ENCODE data around the gene EEF1G. TPM values are rescaled to one million over a fixed set of nuclear protein-coding genes. Genes with fewer than 3 reads are reported as not detected.

The EEF1G gene
- total RNA-seq, 1 experiment from 2014 or later: 1,119 TPM

DNA sequence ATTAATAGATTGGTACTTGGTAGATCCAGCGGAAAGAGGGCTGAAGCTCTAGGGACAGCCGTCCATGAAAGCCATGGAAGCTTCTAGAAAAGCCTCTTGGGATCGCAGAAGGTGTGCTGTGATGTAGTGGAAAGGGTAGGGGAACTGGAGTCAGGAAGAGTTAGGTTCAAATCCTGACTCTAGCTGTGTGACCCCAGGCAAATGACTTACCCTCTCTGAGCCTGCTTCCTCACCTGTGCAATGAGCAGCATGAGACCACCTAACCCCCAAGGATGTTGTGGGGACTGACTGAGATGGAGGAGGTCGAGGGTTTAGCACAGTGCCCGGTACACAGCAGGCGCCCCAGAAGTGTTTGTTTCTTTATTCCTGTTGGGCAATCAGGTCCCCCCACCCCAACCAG lies 36.7 kb upstream of the EEF1G start:
- Histone ChIP-seq H3K27ac (ENCODE audit: low read length) (0 out of 2 replicates have a peak overlapping the region, but pooled peaks have one; percentile 23), H3K4me1 (ENCODE audit: control insufficient read depth, insufficient read depth, low read length) (peaks cover 21% of the 10 kb centered on the region), H3K36me3 (ENCODE audit: control insufficient read depth, insufficient read depth, low read length) (no peaks in the 10 kb centered on the region; the same call in none of the 2 replicates), H3K9me3 (ENCODE audit: control insufficient read depth, insufficient read depth, low read depth, low read length) (no peaks in the 10 kb centered on the region), H3K4me3 (ENCODE audit: low read depth in 2 of 2, low read length in 2 of 2) (no peak overlapping the region), H3K27me3 (ENCODE audit: control insufficient read depth, insufficient read depth, low read length) (no peaks in the 10 kb centered on the region)
- DNase-seq (ENCODE audit: low read depth, low spot score): no peak
- POLR2A ChIA-PET: interaction anchor here (1.3 kb wide), 1 partner anchor 55 kb away, joined by 3 read pairs; the partner anchor contains the start of genes C11orf98 and CSKMT
- in situ Hi-C loops (cut with HindIII; ENCODE audit: low pct_unique_long_range_greater_than_20kb, low sequenced_read_pairs) (no loop called here), intact Hi-C loops (cut with micrococcal nuclease; ENCODE audit: unreplicated experiment) (no loop called here)
- no peak for ATAC-seq
- CTCF ChIA-PET: interaction anchor here (1.5 kb wide), 1 partner anchor 54 kb away, joined by 3 read pairs; the partner anchor contains the start of genes C11orf98 and CSKMT
- TF ChIP-seq, protein P1, sequence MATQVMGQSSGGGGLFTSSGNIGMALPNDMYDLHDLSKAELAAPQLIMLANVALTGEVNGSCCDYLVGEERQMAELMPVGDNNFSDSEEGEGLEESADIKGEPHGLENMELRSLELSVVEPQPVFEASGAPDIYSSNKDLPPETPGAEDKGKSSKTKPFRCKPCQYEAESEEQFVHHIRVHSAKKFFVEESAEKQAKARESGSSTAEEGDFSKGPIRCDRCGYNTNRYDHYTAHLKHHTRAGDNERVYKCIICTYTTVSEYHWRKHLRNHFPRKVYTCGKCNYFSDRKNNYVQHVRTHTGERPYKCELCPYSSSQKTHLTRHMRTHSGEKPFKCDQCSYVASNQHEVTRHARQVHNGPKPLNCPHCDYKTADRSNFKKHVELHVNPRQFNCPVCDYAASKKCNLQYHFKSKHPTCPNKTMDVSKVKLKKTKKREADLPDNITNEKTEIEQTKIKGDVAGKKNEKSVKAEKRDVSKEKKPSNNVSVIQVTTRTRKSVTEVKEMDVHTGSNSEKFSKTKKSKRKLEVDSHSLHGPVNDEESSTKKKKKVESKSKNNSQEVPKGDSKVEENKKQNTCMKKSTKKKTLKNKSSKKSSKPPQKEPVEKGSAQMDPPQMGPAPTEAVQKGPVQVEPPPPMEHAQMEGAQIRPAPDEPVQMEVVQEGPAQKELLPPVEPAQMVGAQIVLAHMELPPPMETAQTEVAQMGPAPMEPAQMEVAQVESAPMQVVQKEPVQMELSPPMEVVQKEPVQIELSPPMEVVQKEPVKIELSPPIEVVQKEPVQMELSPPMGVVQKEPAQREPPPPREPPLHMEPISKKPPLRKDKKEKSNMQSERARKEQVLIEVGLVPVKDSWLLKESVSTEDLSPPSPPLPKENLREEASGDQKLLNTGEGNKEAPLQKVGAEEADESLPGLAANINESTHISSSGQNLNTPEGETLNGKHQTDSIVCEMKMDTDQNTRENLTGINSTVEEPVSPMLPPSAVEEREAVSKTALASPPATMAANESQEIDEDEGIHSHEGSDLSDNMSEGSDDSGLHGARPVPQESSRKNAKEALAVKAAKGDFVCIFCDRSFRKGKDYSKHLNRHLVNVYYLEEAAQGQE (IDR thresholded peaks at IDR 0.05; ENCODE audit: insufficient read depth in 1 of 2, low read depth in 2 of 2, low read length in 1 of 2): no peak
- TF ChIP-seq TCF7L2 (IDR thresholded peaks at IDR 0.05; ENCODE audit: low read depth, low read length) (no peak), POLR2AphosphoS5 (IDR thresholded peaks at IDR 0.05; ENCODE audit: low read depth, low read length) (no peak), SIN3A (IDR thresholded peaks at IDR 0.05; ENCODE audit: borderline replicate concordance, insufficient read depth, low read depth, low read length) (no peak)
- TF ChIP-seq, protein P2, sequence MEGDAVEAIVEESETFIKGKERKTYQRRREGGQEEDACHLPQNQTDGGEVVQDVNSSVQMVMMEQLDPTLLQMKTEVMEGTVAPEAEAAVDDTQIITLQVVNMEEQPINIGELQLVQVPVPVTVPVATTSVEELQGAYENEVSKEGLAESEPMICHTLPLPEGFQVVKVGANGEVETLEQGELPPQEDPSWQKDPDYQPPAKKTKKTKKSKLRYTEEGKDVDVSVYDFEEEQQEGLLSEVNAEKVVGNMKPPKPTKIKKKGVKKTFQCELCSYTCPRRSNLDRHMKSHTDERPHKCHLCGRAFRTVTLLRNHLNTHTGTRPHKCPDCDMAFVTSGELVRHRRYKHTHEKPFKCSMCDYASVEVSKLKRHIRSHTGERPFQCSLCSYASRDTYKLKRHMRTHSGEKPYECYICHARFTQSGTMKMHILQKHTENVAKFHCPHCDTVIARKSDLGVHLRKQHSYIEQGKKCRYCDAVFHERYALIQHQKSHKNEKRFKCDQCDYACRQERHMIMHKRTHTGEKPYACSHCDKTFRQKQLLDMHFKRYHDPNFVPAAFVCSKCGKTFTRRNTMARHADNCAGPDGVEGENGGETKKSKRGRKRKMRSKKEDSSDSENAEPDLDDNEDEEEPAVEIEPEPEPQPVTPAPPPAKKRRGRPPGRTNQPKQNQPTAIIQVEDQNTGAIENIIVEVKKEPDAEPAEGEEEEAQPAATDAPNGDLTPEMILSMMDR (IDR thresholded peaks at IDR 0.05): no peak
- TSS peak; percentile 45 for BruUV-seq (replicated peaks)

DNA sequence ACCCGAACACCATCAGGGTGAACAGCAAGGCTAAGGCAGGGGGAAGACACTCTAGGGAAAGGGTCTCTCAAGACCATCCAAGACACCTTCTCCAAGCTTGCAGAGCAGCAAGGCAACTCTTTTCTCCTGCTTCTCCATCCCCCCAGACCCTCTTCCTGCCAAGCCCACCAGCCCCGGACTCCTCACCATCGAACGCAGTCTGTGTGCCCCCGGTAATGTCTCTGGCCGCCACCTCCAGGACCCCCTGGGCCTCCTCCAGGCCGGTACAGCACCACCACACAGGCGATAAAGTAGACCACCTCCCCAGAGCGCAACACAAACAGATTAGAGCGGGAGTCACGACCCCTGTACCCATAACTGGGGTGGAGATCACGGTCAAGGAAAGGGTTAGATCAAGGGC lies 35.1 kb upstream of the EEF1G start:
- intact Hi-C loops (cut with micrococcal nuclease; ENCODE audit: unreplicated experiment): no loop called here

More for the DNA sequence above, 35.1 kb upstream of the EEF1G start:
- ATAC-seq: no peak
- no TSS peak for BruUV-seq (replicated peaks)
- no peak for TF ChIP-seq POLR2AphosphoS5 (IDR thresholded peaks at IDR 0.05; ENCODE audit: low read depth, low read length)
- TF ChIP-seq, protein P1 (IDR thresholded peaks at IDR 0.05; ENCODE audit: insufficient read depth in 1 of 2, low read depth in 2 of 2, low read length in 1 of 2): no peak
- TF ChIP-seq, protein P2 (IDR thresholded peaks at IDR 0.05): no peak
- TF ChIP-seq TCF7L2 (IDR thresholded peaks at IDR 0.05; ENCODE audit: low read depth, low read length): no peak
- no peak for TF ChIP-seq SIN3A (IDR thresholded peaks at IDR 0.05; ENCODE audit: borderline replicate concordance, insufficient read depth, low read depth, low read length)
- ChIA-PET POLR2A (no interaction called here), CTCF (no interaction called here)
- DNase-seq (ENCODE audit: low read depth, low spot score): no peak
- in situ Hi-C loops (cut with HindIII; ENCODE audit: low pct_unique_long_range_greater_than_20kb, low sequenced_read_pairs): no loop called here
- peaks cover 18% of the 10 kb centered on the region for H3K4me1 ChIP-seq (ENCODE audit: control insufficient read depth, insufficient read depth, low read length)
- no peaks in the 10 kb centered on the region; the same call in none of the 2 replicates for H3K36me3 ChIP-seq (ENCODE audit: control insufficient read depth, insufficient read depth, low read length)
- H3K9me3 ChIP-seq (ENCODE audit: control insufficient read depth, insufficient read depth, low read depth, low read length): no peaks in the 10 kb centered on the region
- H3K4me3 ChIP-seq (ENCODE audit: low read depth in 2 of 2, low read length in 2 of 2): no peak overlapping the region
- no peaks in the 10 kb centered on the region for H3K27me3 ChIP-seq (ENCODE audit: control insufficient read depth, insufficient read depth, low read length)
- H3K27ac ChIP-seq (ENCODE audit: low read length): no peak overlapping the region
